ENCODE measurements around the gene STX10. TPM values are rescaled to one million over a fixed set of nuclear protein-coding genes. Genes with fewer than 3 reads are reported as not detected.

Gene STX10
- total RNA-seq, 4 donors from 2014 or later, result 50.2 to 62.6 (median 56.6) TPM

DNA sequence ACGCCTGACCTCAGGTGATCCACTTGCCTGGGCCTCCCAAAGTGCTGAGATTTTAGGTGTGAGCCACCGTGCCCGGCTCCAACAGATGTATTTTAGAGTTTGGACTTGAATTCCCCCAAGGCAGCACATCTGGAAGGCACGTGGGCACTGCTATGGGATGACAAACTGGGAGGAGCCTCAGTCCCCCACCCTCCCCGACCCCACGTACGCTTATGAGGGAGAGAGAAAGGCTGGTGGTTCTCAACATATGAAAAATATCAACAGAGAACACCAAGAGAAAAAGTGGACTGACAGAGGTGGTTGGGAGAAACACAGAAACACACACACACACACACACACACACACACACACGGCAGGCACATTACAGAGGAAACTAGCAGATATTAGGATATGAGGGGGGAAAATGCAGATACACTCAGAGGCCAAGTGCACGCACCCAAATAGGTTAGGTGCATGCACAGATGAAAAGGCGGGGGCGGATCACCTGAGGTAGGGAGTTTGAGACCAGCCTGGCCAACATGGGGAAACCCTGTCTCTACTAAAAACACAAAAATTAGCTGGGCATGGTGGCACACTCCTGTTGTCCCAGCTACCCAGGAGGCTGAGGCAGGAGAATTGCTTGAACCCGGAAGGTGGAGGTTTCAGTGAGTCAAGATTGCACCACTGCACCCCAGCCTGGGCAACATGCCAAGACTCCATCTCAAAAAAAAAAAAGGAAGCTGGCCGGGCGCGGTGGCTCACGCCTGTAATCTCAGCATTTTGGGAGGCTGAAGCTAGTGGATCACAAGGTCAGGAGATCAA is 3.2 kb downstream of the STX10 start:
- no peaks in the 10 kb centered on the region for H3K27me3 ChIP-seq
- TF ChIP-seq POLR2AphosphoS5 (IDR thresholded peaks at IDR 0.05) (no peak), EP300 (IDR thresholded peaks at IDR 0.05) (no peak), POLR2A (IDR thresholded peaks at IDR 0.05; ENCODE audit: low read depth) (no peak)
- TF ChIP-seq, protein P1, sequence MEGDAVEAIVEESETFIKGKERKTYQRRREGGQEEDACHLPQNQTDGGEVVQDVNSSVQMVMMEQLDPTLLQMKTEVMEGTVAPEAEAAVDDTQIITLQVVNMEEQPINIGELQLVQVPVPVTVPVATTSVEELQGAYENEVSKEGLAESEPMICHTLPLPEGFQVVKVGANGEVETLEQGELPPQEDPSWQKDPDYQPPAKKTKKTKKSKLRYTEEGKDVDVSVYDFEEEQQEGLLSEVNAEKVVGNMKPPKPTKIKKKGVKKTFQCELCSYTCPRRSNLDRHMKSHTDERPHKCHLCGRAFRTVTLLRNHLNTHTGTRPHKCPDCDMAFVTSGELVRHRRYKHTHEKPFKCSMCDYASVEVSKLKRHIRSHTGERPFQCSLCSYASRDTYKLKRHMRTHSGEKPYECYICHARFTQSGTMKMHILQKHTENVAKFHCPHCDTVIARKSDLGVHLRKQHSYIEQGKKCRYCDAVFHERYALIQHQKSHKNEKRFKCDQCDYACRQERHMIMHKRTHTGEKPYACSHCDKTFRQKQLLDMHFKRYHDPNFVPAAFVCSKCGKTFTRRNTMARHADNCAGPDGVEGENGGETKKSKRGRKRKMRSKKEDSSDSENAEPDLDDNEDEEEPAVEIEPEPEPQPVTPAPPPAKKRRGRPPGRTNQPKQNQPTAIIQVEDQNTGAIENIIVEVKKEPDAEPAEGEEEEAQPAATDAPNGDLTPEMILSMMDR (IDR thresholded peaks at IDR 0.05), result no peak
- H3K36me3 ChIP-seq, result peaks cover 6 to 33% (median 24%) of the 10 kb centered on the region in 4 donors
- 61% methylated on average over 14 of the region's 16 CpGs for WGBS
- DNase-seq (ENCODE audit: extremely low spot score), result no peak
- peaks cover 0 to 41% (median 25%) of the 10 kb centered on the region in 4 donors for H3K4me1 ChIP-seq
- intact Hi-C loops (cut with DNase I), result loop anchor here (10.0 kb wide), 1 partner anchor 118 kb away; no protein-coding TSS in a partner anchor
- H3K27ac ChIP-seq (replicated peaks in 1 of 4), result no peak overlapping the region
- no peaks in the 10 kb centered on the region for H3K9me3 ChIP-seq
- no peak overlapping the region for H3K4me3 ChIP-seq

DNA sequence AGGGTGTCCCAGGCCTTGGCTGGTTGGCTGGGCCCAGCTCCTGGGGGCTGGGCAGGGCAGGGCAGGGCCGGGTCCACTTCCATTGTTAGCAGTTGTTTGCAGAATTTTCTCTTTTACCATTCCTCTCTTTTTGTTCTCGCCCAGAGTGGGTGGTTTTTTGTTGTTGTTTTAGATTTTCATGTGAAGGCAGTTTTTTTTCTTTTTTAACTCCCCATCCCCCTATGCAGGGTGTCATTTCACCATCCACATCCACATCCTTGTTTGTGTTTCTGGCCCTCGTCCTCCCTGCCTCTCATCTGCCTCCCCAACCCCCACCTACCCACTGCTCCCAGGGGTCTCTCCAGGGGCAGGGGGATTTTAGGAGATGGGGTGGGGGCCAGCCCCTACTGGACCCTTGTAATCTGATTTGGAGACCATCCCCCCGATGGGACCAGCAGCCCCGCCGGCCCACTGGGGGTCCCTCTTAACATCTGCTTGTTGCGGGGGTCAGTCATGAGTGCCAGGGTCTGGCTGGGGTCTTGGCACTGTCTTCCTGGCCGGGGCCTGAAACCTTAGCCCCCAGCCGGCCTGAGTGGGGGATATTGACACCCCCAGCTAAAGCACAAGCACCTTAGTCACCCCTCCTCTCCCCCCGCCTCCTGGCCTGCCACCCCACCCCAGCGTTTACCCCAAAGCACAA is 10.4 kb downstream of the STX10 start:
- H3K27me3 ChIP-seq, result no peaks in the 10 kb centered on the region
- WGBS, result 77% methylated on average over 6 of the region's 11 CpGs
- peaks cover 0 to 20% (median 7%) of the 10 kb centered on the region in 4 donors for H3K4me1 ChIP-seq
- TF ChIP-seq EP300 (IDR thresholded peaks at IDR 0.05) (no peak), POLR2A (IDR thresholded peaks at IDR 0.05; ENCODE audit: low read depth) (no peak), POLR2AphosphoS5 (IDR thresholded peaks at IDR 0.05) (no peak)
- TF ChIP-seq, protein P1 (IDR thresholded peaks at IDR 0.05), result no peak
- no peak overlapping the region for H3K4me3 ChIP-seq
- intact Hi-C loops (cut with DNase I), result loop anchor here (10.0 kb wide), 1 partner anchor 125 kb away; no protein-coding TSS in a partner anchor
- H3K9me3 ChIP-seq, result no peaks in the 10 kb centered on the region
- peaks cover 24 to 75% (median 70%) of the 10 kb centered on the region in 4 donors for H3K36me3 ChIP-seq
- DNase-seq (ENCODE audit: extremely low spot score), result no peak
- H3K27ac ChIP-seq (replicated peaks in 1 of 4), result no peak overlapping the region

DNA sequence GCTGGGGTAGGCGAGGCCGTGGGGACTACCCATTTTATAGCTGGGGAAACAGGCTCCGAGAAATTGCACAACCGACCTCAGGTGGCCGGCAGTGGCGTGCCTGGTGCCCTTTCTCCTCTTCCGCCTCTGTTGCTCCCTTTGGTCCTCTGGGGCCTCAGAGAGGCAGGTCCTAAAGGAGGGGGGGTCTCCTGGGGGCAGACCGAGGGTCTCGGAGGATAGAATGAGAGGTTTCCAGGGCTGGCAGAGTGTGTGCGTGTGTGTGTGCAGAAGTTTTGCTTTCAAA is 11.3 kb downstream of the STX10 start:
- intact Hi-C loops (cut with DNase I), result no loop called here
- Histone ChIP-seq H3K36me3 (peaks cover 18 to 66% (median 61%) of the 10 kb centered on the region in 4 donors), H3K9me3 (no peaks in the 10 kb centered on the region), H3K4me3 (no peak overlapping the region), H3K27ac (replicated peaks in 1 of 4) (no peak overlapping the region), H3K4me1 (peaks cover 6 to 27% (median 16%) of the 10 kb centered on the region in 4 donors), H3K27me3 (no peaks in the 10 kb centered on the region)
- TF ChIP-seq, protein P1 (IDR thresholded peaks at IDR 0.05), result no peak
- no peak for TF ChIP-seq EP300 (IDR thresholded peaks at IDR 0.05)
- no peak for TF ChIP-seq POLR2A (IDR thresholded peaks at IDR 0.05; ENCODE audit: low read depth)
- no peak for TF ChIP-seq POLR2AphosphoS5 (IDR thresholded peaks at IDR 0.05)
- no peak for DNase-seq (ENCODE audit: extremely low spot score)
- 77% methylated on average over 10 of the region's 10 CpGs for WGBS

DNA sequence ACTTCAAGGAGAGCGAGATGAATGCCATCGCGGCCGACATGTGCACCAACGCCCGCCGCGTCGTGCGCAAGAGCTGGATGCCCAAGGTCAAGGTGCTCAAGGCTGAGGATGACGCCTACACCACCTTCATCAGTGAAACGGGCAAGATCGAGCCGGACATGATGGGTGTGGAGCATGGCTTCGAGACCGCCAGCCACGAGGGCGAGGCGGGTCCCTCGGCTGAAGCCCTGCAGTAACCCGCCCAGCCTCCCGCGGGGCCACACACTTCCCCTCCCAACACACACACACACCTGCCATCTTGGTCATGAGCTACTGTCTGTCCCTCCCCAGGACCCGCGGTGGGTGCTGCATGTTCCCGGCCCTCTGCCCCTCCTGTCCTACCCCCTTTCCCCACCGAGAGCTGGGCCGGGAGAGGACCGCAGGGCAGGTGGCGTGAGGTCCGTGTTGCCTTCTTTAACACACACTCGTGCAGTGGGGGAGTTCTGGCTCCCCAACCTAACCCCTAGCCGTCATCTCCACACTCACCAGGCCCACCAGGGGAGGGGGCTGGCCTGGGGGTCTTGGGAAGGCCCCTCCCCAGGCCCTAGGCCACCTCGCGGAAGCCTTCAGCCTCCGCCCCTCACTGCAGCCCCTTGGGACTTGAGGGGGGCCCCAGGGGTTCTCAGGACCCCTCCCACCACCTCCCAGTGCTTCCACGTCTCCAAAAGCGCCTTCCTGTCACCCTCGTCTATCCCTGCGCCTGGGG is 11.8 kb downstream of the STX10 start:
- no peak overlapping the region for H3K4me3 ChIP-seq
- WGBS, result 91% methylated on average over 27 of the region's 40 CpGs
- intact Hi-C loops (cut with DNase I), result no loop called here
- H3K36me3 ChIP-seq, result peaks cover 18 to 61% (median 57%) of the 10 kb centered on the region in 4 donors
- no peak overlapping the region for H3K27ac ChIP-seq (replicated peaks in 1 of 4)
- no peaks in the 10 kb centered on the region for H3K27me3 ChIP-seq
- peaks cover 11 to 31% (median 20%) of the 10 kb centered on the region in 4 donors for H3K4me1 ChIP-seq
- TF ChIP-seq EP300 (IDR thresholded peaks at IDR 0.05), result no peak
- TF ChIP-seq, protein P1 (IDR thresholded peaks at IDR 0.05), result no peak
- TF ChIP-seq POLR2A (IDR thresholded peaks at IDR 0.05; ENCODE audit: low read depth), result no peak
- TF ChIP-seq POLR2AphosphoS5 (IDR thresholded peaks at IDR 0.05), result no peak
- H3K9me3 ChIP-seq, result no peaks in the 10 kb centered on the region
- no peak for DNase-seq (ENCODE audit: extremely low spot score)

Measured in esophagus muscularis mucosa (tissue), 4 donors.